LHCN-M2 (cell line): Measurements from ENCODE around the gene TELO2. TPM values are rescaled to one million over a fixed set of nuclear protein-coding genes. Genes with fewer than 3 reads are reported as not detected.

Experiments used
- DNase-seq: peaks from one replicate; pipeline ENCODE4 v3.0.0-alpha.2; 2012; ENCODE audit warnings: low read depth
- total RNA-seq: library from RNA; depleted of rRNA; stranded (reverse); fragments of >200 nt; gene quantifications from 2 replicates; pipeline ENCODE4 v1.2.3, GENCODE V29; 2014

TELO2 gene
- total RNA-seq, 1 experiment from 2014 or later = 30.3 TPM

DNA sequence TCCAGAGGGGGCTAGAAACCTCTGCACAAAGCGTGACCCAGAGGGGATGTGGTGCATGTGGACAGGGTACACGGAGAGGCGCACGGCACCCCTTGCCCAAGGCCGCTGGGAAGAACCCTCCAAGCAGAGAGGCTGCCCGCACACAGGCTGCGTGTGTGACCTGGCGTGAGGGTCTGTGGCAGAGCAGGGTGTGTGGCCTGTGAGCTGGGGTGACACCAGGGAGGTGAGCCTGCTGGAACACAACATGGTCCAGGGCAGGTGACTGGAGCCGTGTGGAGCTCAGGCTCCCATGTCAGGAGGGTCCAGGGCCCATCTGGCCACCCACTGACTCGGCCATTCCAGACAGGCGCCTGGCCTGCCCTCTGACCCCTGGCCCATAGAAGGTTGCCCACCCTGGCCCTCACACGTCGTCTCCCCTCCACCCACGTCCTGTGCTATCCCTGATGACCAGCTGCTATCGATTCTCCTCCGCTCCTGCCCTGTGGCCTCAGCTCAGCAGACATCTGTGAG, 25.5 kb downstream of the TELO2 start:
- no peak for DNase-seq

DNA sequence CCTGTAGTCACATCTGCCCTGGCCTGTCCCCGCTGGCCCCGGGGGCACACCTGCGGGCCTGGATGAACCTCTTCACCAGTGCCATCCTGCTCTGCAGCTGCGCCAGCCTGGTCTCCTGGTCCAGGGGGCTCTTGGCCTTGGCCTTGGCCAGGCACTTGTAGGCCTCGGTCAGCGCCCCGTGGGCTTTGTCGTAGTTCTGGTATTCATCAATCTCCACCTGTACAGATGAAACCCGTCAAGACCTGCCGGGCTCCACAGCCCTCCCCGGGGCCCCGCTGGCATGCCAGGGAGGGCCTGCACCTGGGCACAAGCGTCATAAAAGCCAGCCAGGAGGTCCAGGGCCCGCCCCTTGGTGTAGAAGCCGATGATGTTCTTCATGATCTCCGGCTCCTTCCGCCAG, 26.7 kb downstream of the TELO2 start:
- DNase-seq = no peak

DNA sequence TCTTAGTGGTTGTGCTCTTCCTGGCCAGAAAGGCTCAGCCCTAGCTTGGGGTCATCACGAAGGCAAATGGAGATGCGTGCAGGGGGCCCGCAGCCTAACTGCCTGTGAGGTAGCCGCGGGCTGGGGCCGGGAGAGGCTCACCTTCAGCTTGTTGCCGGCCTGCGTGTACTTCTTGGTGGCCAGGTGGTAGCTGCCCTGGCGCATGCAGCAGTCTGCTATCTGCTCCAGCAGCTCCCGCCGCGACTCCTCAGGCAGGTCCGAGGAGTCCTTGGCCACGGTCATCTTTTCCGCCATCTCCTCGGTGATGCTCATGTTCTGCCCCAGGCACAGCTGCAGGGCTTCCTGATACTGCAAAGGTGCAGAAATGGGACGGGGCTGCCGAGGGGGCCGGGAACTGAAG, 27.3 kb downstream of the TELO2 start:
- no peak for DNase-seq

DNA sequence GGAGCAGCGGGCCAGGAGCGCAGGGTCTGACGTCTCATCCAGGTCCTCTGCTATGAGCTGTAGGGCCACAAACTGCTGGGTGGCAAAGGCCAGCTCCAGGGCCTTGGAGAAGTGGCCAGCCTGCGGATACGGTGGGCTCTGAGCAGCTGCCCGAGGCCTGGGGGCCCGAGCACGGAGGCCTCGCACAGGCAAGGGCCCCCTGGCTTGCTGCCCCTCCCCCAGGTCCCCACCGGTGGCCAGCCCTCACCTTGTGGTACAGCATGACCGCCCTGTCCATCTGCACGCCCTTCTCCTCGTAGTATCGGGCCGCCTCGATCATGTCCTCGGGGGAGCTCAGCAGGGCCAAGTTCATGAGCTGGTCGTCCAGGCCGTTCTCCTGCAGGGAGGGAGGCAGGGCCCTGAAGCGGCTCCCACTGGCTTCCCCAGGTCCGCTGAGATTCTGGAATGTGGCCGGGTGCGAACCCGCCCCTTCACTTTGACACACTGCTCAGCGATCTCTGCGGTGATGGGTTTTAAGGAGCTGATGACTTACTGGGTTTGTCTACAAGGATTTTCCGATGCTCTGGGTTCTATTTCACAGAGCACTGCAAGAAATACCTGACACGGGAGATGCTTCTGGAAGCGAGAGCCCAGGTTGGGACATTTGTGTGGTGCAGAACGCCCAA, 30.6 kb downstream of the TELO2 start:
- no peak for DNase-seq

DNA sequence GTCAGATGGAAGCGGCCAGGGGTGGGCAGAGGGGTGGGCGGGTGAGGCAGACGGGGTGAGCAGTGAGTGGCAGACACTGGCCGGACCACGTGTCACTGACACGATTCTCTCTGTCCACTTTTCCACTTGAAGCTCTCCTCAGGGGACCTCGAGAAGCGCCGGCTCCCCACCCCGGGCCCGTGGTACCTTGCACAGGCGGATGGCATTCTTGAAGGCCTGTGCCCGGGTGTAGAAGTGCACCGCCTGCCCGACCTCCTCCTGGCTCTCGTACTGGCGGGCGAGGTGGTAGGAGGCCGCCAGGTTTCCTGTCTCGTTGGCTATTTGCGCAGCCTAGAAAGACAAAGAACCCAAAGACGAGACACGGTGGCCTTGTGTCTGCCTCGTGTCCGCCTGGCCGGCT, 31.2 kb downstream of the TELO2 start:
- DNase-seq = no peak

DNA sequence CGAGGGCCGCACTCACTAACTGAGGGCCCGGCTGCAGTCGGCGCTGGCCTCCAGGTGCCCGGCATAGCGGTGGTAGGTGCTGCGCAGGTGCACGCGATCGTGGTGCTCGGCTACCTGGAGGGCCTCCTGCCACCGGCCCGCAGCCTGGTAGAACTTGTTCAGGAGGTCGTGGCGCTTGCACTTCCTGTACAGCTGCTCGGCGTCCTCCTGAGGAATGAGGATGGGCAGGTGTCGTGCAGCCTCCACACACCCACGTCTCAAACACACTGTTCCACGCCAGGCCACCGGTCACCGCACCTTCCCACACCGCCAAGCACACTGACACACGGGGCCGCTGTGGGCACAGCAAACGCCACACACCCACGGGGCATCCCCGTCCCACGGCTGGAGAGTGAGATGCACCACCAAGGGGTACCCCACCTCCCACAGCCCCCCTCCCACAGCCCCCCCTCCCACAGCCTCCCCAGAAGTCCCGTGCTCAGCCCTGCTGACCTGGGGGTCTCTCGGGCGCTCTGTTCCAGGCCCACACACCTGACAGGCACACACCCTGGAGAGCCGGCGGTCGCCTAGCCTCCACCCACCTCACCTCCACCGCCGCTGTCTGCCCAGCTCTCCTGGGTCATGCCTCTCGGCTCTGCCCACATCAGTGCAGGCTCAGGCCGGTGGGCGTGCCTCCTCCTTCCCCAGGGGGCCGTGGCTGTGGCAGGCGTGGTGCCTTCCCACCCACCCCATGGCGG, 32.9 kb downstream of the TELO2 start:
- DNase-seq = no peak

DNA sequence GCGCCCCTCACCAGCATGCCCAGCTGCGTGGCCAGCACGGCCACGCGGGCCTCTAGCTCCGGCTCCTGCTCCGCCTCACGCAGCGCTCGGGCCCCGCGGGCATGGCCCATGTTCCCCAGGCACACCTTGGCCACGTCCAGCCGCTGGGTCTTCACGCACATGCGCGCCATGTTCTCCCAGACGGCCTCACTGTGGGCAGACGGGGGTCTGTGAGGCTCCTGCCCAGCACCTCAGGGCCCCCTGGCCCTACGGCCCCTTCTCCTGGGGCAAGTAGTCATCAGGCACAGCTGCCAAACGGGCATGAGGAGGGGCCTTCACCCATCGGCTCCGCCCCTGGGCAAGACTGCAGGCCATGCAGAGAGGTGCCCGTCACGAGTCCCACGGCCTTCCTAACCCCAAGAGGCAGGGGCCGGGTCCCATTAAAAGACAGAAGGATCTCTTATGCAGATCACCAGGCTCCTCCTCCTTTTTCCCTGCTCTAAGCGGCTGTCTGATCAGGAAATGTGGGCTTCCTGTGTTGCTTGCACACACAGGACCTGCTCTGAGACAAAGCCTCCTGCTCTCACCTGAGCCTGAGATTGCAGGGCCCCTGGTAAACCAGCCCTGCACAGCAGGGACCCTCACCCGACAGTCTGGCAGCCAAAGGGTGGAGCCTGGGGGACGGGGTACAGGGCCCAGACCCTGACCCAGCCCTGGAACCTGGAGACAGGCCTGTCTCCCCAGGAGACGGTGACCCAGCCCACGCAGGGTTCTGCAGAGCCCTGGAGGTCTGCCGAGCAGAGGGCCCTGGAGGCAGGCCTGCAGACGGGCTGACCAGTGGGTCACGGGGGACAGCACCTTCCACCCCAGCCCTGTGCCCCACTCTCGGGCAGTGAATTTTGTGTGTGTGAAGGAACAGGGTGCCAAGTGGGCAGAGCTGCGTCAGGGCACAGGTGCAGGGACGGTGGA, 33.7 kb downstream of the TELO2 start:
- DNase-seq = no peak

DNA sequence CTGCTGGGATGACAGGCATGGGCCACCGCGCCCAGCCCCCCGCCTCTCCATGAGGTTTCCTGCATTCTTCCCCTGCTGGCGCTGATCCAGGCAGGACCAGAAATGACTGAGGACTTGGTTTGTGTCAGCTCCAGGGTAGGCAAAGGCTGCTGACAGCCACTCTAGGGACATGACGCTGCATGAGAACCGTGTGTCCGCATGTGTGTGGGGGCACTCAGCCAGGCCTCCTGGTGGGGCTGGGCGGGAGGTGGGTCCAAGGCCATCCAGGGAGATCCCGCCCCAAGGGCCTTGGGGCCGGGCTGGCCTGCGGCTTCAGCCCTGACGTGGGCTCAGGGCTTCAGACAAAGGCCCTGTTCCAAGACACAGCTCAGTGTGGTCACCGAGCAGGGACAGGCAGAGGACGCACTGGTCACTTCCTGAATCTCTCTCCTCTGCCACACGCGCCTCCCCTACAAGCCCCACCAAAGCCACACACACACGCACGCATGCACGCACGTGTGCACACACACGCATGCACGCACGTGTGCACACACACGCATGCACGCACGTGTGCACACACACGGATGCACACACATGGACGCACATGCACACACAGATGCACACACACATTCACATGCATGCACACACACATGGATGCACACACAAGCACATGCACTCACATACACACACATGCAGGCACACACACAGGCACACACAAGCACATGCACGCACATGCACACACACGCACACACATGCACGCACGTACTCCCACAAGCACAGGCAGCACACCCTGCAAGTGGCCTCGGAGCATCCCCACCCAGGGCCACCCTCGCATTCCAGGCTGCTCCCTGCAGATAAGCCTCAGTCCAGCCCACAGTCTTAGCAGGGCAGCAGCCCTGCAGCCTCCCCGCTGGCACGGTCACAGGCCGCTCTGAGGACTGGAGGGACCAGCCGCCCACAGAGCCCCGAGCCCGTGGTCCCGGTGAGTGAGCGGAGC, 35.0 kb downstream of the TELO2 start:
- DNase-seq = no peak

DNA sequence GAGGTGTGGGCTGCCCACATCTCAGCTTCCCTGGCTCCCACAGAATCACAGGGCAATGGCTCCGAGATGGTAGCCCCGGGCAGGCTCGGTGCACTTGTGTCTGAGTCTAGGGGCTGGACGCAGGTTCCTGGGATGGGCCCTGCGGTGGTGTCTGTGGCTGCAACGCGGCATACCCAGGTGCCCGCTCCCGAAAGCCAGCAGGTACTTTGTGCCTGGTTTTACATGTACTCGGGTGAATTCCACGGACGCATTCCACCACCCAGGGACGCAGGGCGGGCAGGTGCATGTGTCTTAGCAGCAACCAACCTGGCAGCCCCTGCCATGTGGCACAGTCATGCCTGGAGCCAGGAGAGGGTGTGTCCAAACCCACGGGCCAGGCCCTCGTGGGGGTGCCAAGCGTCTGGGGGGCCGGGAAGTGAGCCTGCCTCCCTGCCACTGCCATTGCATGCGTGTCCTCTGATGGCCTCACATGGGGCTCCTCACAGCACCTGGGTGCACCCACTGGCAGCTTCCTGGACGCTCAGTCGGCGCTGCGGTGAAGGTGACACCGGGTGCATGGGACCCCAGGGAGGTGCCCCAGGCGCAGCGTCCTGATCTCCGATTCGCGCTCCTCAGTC, 35.9 kb downstream of the TELO2 start:
- DNase-seq = no peak

DNA sequence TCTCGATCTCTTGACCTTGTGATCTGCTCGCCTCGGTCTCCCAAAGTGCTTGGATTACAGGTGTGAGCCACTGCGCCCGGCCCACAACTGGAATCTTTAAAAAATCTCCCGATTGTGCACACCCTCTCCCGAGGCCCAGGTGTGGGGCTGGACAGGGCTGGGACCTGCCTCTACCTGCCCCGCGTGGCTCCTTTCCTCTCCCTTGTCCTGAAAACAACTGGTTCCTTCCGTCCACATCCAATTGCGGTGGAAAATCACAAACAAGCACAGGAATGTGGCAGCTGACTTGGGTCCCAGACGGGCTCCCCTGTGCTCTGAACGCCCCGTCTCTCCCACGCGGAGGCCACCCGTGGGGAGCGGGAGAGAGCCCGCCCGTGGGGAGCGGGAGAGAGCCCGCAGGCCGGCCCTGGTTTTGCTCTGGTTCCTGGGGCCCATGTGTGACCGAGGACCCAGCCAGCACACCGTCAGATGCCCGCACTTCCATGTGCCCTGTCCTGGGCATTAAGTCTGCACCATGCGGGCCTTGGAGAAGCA, 37.3 kb downstream of the TELO2 start:
- DNase-seq = no peak

DNA sequence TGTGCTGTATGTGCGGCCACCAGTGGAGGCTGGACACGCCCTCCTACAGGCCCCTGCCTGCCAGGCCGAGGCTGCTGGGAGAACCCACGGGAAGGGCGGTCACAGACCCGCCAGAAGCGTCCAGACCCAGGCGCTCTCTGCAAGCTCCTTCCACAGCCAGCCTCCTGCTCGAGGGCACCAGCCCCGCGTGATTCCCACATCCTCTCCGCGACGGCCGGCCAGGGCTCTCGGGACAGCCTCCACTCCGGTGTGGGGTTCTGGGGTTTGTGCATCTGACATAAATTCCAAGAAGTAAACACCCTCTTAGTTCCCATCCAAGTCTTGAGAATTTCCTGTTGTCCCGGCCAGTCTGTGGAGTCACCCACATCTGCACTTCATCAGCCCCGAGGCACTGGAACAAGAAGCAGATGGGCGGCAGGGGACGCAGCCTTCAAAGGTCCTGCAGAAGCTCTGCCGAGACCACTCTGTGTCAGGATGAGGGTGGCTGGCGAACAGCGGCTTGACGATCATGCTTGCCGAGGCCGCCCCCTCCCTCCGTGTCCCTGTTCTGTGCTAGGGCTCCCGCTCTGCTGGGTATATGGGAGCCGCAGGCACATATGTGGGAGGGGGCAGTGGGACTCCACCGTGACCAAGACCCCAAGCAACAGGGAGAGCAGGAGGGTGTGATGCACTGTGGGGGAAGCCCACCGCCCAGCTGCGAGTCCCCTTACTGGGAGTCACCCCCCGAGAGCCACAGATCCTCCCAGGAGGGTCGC, 37.9 kb downstream of the TELO2 start:
- DNase-seq = no peak

DNA sequence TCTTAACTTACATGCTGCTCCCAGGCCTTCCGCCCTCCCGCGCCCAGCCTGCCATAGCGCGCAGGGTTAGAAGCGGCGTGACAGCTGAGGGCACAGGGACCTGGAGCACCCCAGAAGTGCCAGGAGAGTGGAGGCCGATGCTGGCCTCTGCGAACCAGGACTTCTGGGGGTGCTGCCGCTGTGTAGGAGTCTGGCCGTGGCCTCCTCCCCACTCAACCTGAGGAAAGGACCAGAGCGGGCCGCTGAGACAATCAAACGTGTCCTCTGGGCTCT, 38.4 kb downstream of the TELO2 start:
- DNase-seq = no peak

DNA sequence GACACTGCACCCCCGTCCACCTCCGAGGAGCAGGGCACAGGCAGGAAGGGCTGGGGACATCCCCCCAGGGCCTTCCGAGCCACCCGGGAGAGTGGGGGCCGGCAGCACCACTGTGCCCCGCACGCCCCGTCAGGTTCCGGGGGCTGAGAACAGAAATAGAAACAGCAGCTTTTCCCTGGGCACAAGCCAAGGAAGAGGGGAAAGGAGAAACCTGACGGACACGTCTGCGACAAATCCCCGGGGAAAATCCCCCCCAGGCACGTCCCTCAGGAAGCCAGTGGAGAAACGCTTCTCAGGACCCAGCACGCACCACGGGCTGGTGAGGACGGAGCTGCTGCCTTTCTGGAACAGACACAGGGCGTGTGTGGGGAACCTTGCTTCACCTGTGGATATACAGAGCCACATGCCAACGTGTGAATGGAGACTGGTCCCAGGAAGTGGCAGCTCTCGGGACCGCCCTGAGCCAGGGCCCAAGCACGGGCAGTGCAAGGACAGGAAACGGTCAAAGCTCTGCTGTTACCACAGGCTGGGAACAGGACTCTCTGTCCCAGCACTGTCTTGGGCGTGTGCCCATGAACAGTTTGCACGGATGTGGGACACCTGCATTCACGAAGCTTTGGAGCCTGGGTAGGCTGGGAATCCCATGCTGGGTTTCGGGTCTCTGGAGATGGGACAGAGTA, 39.1 kb downstream of the TELO2 start:
- no peak for DNase-seq

DNA sequence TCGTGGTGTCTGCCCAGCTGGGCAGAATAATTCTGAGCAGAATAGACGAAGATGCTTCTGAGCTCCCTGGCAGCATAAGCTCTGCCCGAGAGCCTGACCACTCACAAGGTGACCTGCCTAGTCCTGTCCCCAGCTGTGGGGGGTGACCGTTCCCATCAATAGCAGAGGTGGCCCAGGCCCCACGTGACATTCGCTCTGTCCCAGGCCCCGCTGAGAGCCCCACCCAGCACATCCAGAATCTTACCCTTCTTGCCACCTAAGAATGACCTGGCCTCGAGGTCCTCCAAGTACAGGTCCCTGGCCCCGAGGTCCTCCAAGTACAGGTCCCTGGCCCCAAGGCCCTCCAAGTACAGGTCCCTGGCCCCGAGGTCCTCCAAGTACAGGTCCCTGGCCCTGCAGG, 39.6 kb downstream of the TELO2 start:
- no peak for DNase-seq

DNA sequence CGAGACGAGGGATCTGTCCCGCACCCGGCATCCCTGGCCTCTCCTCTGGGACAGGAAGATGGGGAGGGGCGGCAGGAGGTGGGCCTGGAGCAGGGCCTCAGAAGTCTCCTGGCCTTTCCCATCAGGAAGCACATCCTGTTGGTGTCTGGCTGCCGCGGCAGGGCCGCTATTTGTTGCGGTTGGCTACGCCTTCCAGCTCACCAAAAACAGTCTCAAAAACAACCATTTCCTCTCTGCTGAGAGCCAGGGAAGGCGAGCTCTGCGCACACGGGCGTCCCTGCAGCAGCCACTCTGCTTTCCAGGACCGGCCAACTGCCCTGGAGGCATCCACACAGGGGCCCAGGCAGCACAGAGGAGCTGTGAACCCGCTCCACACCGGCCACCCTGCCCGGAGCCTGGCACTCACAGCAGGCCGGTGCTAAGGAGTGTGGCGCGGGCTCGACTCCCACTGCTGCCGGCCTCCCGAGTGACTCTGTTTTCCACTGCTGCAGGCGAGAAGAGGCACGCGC, 40.3 kb downstream of the TELO2 start, which contains the start of gene TMEM204:
Gene TMEM204 (plus strand): TSS at position 224 of the 509 bp plus-strand sequence. CDS start 610 bp downstream, outside the sequence.
- DNase-seq = no peak

DNA sequence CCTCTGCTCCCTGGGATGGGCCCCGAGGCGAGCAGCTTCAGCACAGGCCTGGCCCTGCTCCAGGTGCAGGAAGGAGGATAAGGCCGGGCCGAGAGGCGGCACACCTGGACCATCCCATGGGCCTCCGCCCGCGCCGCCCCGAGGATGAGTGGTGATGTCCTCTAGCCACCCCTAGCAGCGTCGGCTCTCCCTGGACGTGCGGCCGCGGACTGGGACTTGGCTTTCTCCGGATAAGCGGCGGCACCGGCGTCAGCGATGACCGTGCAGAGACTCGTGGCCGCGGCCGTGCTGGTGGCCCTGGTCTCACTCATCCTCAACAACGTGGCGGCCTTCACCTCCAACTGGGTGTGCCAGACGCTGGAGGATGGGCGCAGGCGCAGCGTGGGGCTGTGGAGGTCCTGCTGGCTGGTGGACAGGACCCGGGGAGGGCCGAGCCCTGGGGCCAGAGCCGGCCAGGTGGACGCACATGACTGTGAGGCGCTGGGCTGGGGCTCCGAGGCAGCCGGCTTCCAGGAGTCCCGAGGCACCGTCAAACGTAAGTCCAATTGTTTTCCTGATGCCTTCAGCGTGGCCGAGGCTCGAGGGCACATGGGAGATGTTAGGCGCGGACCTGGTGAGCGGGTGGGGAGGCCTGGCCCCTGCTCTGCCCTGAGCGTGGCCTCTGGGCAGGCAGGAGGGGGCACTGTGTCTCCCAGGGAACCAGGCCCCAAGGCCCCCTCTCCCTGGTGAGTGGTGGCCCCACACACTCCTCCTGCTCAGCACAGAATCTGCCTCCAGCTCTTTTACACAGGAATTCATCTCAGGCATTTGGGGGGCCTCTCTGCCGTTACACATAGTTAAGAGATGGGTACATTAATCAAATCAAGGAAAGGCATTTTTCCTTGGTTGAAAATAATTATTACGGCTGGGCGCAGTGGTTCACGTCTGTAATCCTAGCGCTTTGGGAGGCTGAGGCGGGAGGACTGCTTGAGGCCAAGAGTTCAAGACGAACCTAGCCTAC, 41.2 kb downstream of the TELO2 start:
- no peak for DNase-seq
